Measurements from ENCODE around the gene PKM.

DNA sequence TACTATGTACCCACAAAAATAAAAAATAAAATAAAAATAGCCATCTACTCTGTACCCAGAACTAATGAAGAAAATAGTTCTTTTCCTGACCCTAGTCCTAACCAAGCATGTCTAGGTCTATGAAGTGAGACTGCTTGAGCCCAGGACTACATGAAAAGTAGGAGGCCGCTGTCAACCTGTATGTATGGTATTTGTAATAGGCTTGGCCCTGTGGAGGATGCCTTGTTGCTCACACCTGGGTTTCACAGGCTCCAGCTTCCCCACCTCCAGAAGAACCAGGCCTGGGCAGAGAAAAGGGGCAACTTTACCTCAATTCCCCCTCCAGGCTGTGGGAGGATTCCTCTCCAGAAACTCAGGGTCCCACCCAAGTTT is 6.8 kb upstream of the PKM start:
- no peak for TF ChIP-seq CTCF (conservative IDR thresholded peaks at IDR 0.05 in 1 of 2, IDR thresholded peaks at IDR 0.05 in 1 of 2; ENCODE audit: low read depth in 1 of 2, low read length in 2 of 2)
- no peak for TF ChIP-seq EZH2 (IDR thresholded peaks at IDR 0.05; ENCODE audit: low read length, missing control alignments)
